HL-60/S4 treated with phorbol 12-myristate 13-acetate at 8.2 ng/mL for 4 days and 3 days (cell line): ENCODE data around the gene GGT7.

Source experiments
- in situ Hi-C: fragments of 300-500 bp; cut with MboI; formaldehyde crosslinking; loops from 2 replicates; pipeline ENCODE4 v1.15.0; 2022; ENCODE audit warnings: low sequenced_read_pairs

The GGT7 gene

GRCh38 chr20:34798328-34798727, 74.3 kb downstream of the GGT7 start:
- in situ Hi-C loops: no loop called here

GRCh38 chr20:34797012-34797995, 75.4 kb downstream of the GGT7 start:
- in situ Hi-C loops: no loop called here
